Activated T-helper 2 cell treated with anti-CD3 and anti-CD28 coated beads, Interferon-gamma antibody, Interleukin-2, Interleukin-4, amounts not matched to agents 10 μg/mL and 5 μg/mL and 100 μg/mL, durations not matched to agents 14 hours and 24 hours and 36 hours (primary cell): ENCODE data around the gene UBE2I. TPM values are rescaled to one million over a fixed set of nuclear protein-coding genes. Genes with fewer than 3 reads are reported as not detected.

Experiments
- DNase-seq: peaks from one replicate; pipeline ENCODE4 v3.0.0; 2021; ENCODE audit warnings: low spot score
- H3K27ac Mint-ChIP-seq: one replicate; pipeline ENCODE4 v1.8.0; 2021; ENCODE audit warnings: mixed read lengths
- H3K27me3 Mint-ChIP-seq: one replicate; pipeline ENCODE4 v1.8.0; 2021; ENCODE audit warnings: low read depth, mixed read lengths
- H3K36me3 Mint-ChIP-seq: one replicate; pipeline ENCODE4 v1.8.0; 2021; ENCODE audit warnings: low read depth, mixed read lengths
- H3K4me1 Mint-ChIP-seq: one replicate; pipeline ENCODE4 v1.8.0; 2021; ENCODE audit warnings: low read depth, mixed read lengths
- H3K4me3 Mint-ChIP-seq: one replicate; pipeline ENCODE4 v1.8.0; 2021; ENCODE audit warnings: low read depth, mild to moderate bottlenecking, moderate library complexity, mixed read lengths
- H3K9me3 Mint-ChIP-seq: one replicate; pipeline ENCODE4 v1.8.0; 2021; ENCODE audit warnings: mixed read lengths
- intact Hi-C: fragments of 100-400 bp; cut with micrococcal nuclease; formaldehyde crosslinking; loops from one replicate; pipeline ENCODE4 v1.15.1; 2023
- total RNA-seq: library from RNA; stranded (reverse); gene quantifications from 2 replicates; pipeline ENCODE4 v1.2.3, GENCODE V29; 2022

UBE2I gene
- total RNA-seq, 1 donor from 2014 or later = 265 TPM

DNA sequence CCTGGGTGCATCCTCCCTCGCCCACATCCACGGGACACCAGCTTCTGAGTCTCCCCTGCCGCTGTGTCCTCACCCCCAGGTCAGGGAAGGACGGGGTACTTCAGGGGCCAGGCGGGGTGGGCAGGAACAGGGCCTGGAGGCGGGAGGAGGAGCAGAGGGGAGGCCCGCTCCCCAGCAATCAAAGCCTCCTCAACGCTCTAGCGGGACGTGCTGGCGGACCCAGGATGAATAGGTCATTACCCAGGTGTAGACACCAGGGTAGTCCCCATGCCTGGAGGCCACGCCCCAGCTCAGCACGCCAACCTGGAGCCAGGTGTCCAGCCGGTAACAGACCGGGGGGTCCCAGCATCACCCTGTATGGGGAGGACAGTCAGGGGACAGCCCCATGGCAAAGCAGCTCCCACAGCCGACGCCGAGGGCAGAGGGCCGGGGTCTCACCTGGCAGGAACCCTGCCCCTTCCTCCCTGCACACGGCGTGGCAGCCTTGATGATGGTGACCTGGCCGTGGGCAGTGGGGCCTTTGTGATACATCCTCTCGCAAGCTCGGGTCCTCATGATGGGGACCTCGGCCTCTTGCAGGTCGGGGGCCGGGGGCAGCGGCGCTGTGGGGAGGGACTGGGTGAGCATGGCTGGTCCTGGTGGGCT, 29.4 kb upstream of the UBE2I start:
- intact Hi-C loops = no loop called here
- Mint-ChIP-seq H3K4me3 (no peak overlapping the region), H3K9me3 (no peaks in the 10 kb centered on the region), H3K27ac (no peak overlapping the region), H3K4me1 (no peaks in the 10 kb centered on the region), H3K36me3 (no peaks in the 10 kb centered on the region), H3K27me3 (no peaks in the 10 kb centered on the region)
- no peak for DNase-seq

DNA sequence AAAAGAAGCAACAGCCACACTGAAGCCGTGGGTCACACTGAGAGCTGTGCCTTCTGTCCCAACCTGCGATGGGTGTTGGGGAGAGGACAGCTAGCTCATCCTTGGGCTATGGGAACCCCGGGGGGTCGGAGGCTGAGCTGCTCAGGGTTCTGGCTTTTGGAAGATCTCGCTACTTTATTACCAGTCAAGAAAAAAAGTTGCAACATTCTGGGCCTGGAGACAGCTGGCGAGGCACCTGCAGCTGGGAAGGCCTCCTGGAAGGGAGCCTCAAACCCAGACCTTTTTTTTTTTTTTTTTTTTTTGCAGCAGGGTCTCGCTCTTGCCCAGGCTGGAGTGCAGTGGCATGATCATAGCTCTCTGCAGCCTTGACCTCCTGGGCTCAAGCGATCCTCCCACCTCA, 28.7 kb upstream of the UBE2I start:
- no peak overlapping the region for H3K27ac Mint-ChIP-seq
- intact Hi-C loops = no loop called here
- no peak for DNase-seq
- no peaks in the 10 kb centered on the region for H3K4me1 Mint-ChIP-seq
- no peaks in the 10 kb centered on the region for H3K36me3 Mint-ChIP-seq
- no peaks in the 10 kb centered on the region for H3K27me3 Mint-ChIP-seq
- no peak overlapping the region for H3K4me3 Mint-ChIP-seq
- H3K9me3 Mint-ChIP-seq = no peaks in the 10 kb centered on the region

DNA sequence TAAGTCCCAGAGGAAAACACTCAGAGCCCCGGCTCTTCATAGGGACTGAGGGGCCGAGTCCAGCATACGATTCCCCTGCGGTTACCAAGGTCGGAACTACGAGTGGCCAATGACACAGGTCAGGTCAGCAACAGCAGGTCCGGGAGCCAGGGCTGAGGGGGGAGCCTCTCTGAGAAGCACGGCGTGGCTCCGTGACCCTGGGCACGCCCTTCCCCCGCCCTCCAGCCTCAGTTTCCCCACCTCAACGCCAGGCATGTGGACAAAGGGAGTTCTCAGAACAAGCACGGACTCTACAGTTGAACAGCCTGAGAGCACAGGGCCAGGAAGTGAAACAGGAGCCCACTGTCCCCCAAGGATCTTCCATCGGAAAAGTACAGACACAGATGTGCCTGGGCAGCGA, 27.9 kb upstream of the UBE2I start:
- H3K36me3 Mint-ChIP-seq = no peaks in the 10 kb centered on the region
- intact Hi-C loops = no loop called here
- H3K27me3 Mint-ChIP-seq = no peaks in the 10 kb centered on the region
- H3K4me1 Mint-ChIP-seq = no peaks in the 10 kb centered on the region
- no peaks in the 10 kb centered on the region for H3K9me3 Mint-ChIP-seq
- DNase-seq = no peak
- H3K4me3 Mint-ChIP-seq = no peak overlapping the region
- no peak overlapping the region for H3K27ac Mint-ChIP-seq

DNA sequence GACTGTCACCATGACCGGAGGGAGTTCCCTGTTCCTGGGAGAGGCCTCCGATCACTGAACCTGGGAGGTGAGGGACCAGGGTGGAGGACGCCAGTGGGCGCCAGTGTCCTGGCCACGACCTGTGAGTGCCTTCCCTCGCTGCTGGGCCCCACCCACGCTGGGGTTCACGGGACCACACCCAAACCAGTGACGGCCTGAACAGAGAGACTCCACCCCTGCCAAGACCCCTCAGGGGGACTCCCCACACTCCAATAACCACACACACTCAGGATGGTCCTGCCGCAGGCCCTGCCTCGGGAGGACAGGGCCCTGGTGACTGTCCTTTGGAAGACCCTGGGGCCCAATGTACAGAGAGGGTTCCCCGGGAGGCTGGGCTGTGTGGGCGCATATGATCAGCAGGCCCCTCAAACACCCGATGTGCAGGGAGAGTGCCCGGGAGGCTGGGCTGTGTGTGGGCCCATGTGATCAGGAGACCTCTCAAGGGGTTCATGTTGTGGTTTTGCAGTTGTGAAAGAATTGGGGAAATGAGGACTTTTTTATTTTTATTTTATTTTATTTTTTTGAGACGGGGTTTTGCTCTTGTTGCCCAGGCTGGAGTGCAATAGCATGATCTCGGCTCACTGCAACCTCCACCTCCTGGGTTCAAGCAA, 27.0 kb upstream of the UBE2I start:
- H3K27me3 Mint-ChIP-seq = no peaks in the 10 kb centered on the region
- no peak overlapping the region for H3K4me3 Mint-ChIP-seq
- no peaks in the 10 kb centered on the region for H3K9me3 Mint-ChIP-seq
- no peak overlapping the region for H3K27ac Mint-ChIP-seq
- no peaks in the 10 kb centered on the region for H3K36me3 Mint-ChIP-seq
- H3K4me1 Mint-ChIP-seq = no peaks in the 10 kb centered on the region
- intact Hi-C loops = no loop called here
- no peak for DNase-seq

DNA sequence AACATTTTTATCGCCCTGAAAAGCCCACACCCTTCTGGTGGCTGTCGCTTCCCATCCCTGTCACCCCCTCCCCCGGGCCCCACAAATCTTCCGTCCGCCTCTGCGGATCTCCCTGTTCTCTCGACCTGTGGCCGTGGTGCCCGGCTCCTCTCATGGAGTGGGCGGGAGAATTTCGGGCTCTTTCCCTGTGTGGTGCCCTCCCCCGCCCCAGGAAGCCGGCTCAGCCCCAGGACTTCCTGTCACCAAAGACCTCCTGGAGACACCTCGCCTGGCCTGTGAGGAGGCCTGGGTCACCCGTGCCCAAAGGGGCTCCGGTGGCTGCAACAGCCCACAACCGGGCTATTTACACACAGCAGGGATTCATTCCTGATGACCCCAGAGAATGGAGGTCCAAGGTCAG, 26.1 kb upstream of the UBE2I start:
- intact Hi-C loops = no loop called here
- Mint-ChIP-seq H3K4me3 (no peak overlapping the region), H3K27ac (no peak overlapping the region), H3K36me3 (no peaks in the 10 kb centered on the region), H3K9me3 (no peaks in the 10 kb centered on the region), H3K27me3 (peaks cover 3% of the 10 kb centered on the region), H3K4me1 (no peaks in the 10 kb centered on the region)
- DNase-seq = no peak

DNA sequence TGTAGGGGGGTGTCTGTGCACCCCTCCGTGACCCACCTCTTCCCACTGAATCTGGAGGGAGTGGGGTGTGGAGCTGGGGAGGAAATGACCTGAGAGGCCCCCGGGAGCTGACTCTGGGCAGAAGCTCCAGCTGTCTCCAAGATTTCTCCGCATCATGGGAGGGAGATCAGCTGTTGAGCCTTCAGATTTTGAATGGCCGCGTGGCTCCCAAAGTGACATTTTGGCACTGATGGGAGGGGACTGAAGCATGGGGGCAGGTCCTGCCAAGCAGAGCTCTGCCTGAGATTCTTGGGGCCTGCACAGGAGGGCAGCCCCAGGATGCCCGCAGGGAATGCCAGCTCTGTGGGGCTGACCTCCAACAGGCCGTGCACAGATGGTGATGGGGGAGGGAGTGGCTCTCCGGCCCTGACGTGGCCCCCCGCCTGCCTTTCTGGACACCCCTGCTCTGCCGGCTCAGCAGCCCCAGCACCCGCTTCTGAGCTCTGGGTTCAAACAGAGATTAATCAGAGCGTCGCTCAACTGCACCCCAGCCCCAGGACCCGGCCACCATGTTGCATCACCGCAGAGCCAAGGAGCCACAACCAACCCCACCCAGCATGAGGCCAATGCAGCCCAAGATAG, 25.3 kb upstream of the UBE2I start:
- Mint-ChIP-seq H3K4me3 (no peak overlapping the region), H3K9me3 (no peaks in the 10 kb centered on the region), H3K36me3 (no peaks in the 10 kb centered on the region), H3K27ac (no peak overlapping the region), H3K27me3 (peaks cover 4% of the 10 kb centered on the region), H3K4me1 (no peaks in the 10 kb centered on the region)
- DNase-seq = no peak
- intact Hi-C loops = no loop called here

DNA sequence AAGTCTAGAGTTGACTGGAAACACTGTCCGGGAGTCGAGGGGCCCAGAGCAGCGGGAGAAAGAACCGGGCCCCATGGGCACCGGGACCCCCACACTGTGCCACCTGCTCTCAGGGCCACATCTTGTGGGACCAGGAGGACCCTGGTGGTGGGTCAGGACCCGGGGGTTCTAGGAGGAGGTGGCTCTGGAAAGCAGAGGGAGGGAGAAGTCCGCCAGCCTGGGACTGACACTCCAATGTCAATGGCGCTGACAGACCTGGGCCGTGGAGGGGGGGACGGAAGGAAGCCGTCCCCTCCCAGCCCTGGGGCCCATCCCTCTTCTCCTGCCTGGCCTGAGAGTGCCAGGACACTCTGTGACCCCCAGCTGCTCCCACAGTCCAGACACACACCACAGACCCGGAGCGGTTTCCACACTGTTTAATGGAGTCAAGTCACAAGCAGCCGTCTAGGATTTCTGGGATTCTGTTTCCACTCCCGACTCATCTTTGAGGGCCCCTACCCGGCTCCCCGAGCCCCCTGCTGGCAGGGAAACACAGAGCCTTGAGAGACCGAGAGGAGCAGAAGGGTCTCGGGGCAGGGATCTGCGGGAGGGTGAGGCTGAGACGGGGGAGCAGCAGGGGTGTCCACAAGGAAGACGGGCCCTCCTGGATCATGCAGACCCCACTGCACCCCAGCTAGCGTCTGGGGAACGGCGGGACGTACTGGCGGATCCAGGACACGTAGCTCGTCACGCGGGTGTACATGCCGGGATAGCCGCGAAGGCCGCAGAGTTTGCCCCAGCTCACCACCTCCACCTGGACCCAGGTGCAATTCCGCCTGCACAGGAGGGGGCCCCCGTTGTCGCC, 23.5 kb upstream of the UBE2I start:
- intact Hi-C loops = no loop called here
- peaks cover 16% of the 10 kb centered on the region for H3K27me3 Mint-ChIP-seq
- H3K4me1 Mint-ChIP-seq = no peaks in the 10 kb centered on the region
- no peak for DNase-seq
- H3K9me3 Mint-ChIP-seq = no peaks in the 10 kb centered on the region
- H3K4me3 Mint-ChIP-seq = no peak overlapping the region
- no peaks in the 10 kb centered on the region for H3K36me3 Mint-ChIP-seq
- no peak overlapping the region for H3K27ac Mint-ChIP-seq

DNA sequence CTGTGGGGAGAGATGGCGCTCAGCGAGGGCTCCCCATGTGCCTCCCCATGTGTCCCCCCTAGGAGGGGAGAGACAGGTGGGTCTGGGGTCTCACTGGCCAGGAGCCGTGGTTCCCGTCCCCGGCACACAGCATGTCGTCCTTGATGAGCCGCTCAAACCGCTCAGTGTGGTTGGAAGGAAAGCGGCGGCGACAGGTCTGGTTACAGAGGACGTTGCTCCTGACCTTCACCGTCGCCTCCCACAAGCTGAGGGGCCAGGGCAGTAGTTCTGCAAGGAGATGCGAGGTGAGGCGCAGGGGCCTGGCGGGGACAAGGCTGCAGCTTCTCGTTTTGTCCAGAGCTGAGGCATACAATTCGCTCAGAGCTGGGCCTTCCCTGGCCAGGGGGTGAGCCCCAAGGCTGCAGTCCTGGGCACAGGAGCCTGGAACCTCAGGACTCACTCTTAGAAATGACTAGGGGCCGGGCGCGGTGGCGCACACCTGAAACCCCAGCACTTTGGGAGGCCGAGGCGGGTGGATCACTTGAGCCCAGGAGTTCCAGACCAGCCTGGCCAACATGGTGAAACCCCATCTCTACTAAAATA, 22.8 kb upstream of the UBE2I start:
- Mint-ChIP-seq H3K4me1 (no peaks in the 10 kb centered on the region), H3K27ac (no peak overlapping the region), H3K27me3 (peaks cover 16% of the 10 kb centered on the region), H3K4me3 (no peak overlapping the region), H3K36me3 (no peaks in the 10 kb centered on the region), H3K9me3 (no peaks in the 10 kb centered on the region)
- DNase-seq = no peak
- intact Hi-C loops = no loop called here

DNA sequence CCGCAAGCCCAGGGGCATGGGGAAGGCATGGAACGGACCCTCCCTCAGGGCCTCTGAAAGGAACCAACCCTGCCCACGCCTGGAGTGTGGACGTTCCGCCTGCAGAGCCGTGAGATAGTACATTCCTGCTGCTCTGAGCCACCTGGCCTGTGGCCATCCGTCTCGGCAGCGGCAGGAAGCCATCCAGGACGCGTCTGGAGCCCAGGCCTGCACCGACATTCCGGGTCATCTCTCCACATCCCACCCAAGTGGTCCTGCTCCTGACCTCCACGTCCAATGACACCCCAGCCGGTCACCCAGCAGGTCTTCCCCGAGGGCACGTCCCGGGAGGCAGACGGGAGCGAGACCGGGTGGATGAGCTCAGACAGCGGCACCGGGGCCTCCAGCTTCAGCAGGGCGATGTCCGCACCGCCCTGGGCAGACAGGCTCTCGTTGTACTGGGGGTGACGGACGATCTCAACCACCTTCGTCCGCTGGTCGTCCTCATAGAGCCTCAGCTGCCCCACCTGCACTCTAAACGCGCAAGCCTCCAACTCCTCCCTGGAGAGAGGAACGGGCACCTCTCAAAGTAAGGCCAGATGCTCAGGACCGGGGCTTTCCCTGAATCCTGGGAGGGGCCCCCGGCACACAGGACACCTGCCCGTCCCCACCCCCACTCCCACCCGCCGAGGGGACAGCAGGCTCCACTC, 21.3 kb upstream of the UBE2I start:
- intact Hi-C loops = no loop called here
- H3K4me3 Mint-ChIP-seq = no peak overlapping the region
- no peak overlapping the region for H3K27ac Mint-ChIP-seq
- no peaks in the 10 kb centered on the region for H3K36me3 Mint-ChIP-seq
- no peak for DNase-seq
- H3K9me3 Mint-ChIP-seq = no peaks in the 10 kb centered on the region
- no peaks in the 10 kb centered on the region for H3K4me1 Mint-ChIP-seq
- H3K27me3 Mint-ChIP-seq = peaks cover 21% of the 10 kb centered on the region

DNA sequence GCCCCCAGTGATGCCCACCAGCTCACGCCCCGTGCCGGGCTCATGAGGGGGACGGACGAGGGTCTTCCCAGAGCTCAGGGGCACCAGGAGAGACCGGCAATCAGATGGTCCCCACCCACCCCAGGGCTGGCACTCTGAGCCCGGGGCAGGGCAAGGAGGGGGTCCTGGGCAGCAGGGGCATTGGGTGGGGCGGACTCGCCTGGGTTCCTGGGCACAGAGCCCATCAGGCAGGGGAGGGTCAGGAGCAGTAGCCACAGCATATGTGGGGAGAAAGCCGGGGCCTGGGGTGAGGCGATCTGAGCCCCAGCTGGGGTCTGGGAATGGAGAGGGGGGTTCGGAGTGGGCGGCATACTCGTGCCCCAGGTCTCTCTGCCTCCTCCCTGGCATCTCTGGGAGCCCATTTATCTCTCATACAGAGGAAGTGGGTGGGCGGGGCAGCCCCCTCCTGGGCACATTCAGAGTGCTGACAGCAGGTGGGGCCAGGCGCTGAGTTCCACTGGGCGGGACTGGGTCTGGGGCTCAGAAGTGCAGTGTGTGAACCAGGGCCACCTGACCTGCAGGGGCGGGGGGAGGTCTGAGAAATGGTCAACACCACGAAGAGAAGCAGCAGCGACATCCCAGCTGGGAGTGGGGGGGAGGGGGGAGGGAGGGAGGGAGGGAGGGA, 20.5 kb upstream of the UBE2I start:
- no peaks in the 10 kb centered on the region for H3K36me3 Mint-ChIP-seq
- H3K4me1 Mint-ChIP-seq = no peaks in the 10 kb centered on the region
- peaks cover 22% of the 10 kb centered on the region for H3K27me3 Mint-ChIP-seq
- no peak for DNase-seq
- no peak overlapping the region for H3K27ac Mint-ChIP-seq
- intact Hi-C loops = no loop called here
- H3K9me3 Mint-ChIP-seq = no peaks in the 10 kb centered on the region
- no peak overlapping the region for H3K4me3 Mint-ChIP-seq

DNA sequence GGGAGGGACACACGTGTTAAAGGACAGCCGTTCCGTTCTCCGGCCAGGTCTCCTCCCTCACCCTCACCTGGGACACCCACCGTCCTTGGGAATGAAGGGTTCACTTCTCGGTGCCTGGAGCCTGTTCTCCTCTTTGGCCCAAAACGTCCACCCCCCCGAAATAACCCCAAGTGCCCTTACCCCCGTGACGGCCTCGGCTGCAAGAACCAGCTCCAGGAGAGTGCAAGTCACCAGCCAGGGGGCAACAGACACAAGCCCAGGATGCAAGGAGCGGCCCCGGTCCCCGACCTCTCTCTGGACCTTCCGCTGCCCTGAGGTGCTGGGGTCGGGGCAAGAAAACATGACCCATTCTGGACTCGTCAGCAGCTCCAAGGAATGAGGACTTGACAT, 20.0 kb upstream of the UBE2I start:
- intact Hi-C loops = no loop called here
- Mint-ChIP-seq H3K27ac (no peak overlapping the region), H3K27me3 (peaks cover 22% of the 10 kb centered on the region), H3K36me3 (no peaks in the 10 kb centered on the region), H3K9me3 (no peaks in the 10 kb centered on the region), H3K4me1 (no peaks in the 10 kb centered on the region), H3K4me3 (no peak overlapping the region)
- no peak for DNase-seq

DNA sequence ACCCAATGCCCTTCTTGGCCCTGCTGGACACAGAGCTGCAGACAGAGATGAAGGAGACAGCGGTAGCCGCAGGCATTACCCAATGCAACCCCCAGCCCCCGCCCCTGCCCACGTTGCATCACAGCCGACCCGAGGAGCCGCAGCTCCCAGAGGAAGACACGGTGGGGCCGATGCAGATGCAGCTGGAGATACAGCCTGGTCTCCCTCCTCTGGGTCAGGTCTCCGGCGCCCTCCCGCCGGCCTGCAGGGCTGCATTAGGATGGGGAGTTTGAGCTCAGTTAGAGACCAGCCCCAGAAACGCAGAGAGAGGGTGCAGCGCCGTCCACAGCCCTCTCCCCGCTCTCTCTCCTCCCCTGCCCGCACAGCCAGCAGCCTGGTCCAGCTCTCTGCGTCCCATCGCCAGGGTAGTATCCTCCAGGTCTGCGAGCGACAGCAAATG, 19.4 kb upstream of the UBE2I start:
- no peak overlapping the region for H3K27ac Mint-ChIP-seq
- peaks cover 22% of the 10 kb centered on the region for H3K27me3 Mint-ChIP-seq
- no peaks in the 10 kb centered on the region for H3K9me3 Mint-ChIP-seq
- intact Hi-C loops = no loop called here
- no peaks in the 10 kb centered on the region for H3K36me3 Mint-ChIP-seq
- no peaks in the 10 kb centered on the region for H3K4me1 Mint-ChIP-seq
- H3K4me3 Mint-ChIP-seq = no peak overlapping the region
- DNase-seq = no peak
